GM18499 (cell line): ENCODE measurements around the gene COP1.
"Not testable (repeated sequence)": the region's sequence is repeated elsewhere in the genome, so short reads cannot be mapped to it uniquely, and the experiment has no call there.

Source experiments
- ATAC-seq: cut with Tn5 transposase; IDR thresholded peaks from one replicate; pipeline ENCODE4 v1.9.1; 2021; ENCODE audit warnings: moderate number of reproducible peaks; ENCODE audit not compliant: insufficient read depth, unreplicated experiment

Gene COP1

DNA sequence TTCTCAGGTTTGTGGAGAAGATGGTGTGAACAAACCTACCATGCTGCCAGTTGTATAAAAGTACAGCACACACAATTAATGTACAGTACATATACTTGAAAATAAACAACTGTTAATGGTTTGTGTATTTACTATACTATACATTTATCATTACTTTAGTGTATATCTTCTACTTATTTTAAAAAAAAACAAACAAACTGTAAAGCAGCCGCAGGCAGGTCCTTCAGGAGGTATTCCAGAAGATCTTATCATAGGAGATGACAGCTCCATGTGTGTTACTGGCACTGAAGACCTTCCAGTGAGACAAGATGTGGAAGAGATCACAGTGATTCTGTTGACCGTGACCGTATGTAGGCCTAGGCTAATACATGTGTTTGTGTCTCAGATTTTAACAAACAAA, 155.7 kb downstream of the COP1 start:
- no peak for ATAC-seq

- ATAC-seq, result no peak
Observed at GRCh38 chr1:176049582-176049981, 157.5 kb downstream of the COP1 start.

DNA sequence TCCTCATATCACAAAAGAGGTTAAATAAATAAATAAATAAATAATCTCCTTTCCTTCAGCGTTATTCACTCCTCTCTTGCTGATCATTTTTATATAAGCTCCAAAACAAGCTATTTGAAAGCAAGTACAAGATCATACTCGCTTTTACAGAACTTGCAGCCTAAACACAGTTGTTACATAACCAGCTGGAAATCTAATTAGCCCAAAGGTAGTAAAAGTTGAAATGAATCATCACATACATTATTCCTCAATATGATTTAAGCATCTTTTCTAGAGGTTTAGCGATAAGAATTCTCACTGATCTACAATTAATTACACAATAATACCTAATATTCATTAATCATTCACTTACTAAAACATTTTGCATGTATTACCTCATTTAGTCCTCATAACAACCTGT, 160.2 kb downstream of the COP1 start:
- ATAC-seq, result no peak

GRCh38 chr1:176043537-176043936, 163.5 kb downstream of the COP1 start:
- no peak for ATAC-seq

DNA sequence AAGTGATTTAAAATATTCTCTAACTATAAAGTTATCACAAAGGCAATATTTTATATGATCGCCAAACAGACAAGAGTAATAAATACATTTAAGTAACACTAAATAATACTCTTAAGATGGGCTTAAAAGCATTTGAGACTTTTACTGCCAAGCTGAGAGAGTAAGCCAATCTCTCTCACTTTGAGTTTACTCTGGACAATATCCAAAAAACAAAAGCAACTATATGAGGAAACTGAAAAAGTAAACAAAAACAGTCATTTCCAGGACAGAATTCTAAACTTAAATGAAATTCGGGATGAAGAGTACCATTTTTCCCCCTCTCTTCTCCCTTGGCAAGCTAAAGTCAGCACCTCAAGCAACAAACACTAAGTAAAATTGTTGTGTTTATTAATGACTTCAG, 173.2 kb downstream of the COP1 start:
- no peak for ATAC-seq

GRCh38 chr1:176033474-176033873, 173.6 kb downstream of the COP1 start:
- ATAC-seq, result no peak

GRCh38 chr1:176032040-176032645, 174.9 kb downstream of the COP1 start:
- ATAC-seq, result no peak

- no peak for ATAC-seq
Observed at GRCh38 chr1:176029609-176030008, 177.5 kb downstream of the COP1 start.

DNA sequence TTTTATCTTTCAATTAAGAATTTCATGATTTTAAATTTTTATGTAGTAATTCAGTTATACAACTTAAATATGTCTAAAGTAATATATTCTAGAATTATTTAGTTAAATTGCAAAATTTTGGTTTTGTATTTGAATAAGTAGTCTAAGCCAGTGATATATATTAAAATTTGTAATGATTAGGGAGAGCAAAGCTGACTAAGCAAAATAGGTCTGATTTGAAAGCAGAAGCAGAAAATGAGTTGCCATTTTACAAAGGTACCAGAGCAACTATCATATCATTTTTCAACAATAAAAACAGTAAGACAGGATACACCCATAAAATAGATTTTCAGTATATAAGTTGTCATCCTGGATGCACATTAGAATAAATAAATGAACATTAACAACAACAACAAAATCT, 177.9 kb downstream of the COP1 start:
- ATAC-seq, result no peak

GRCh38 chr1:176027934-176028333, 179.2 kb downstream of the COP1 start:
- not testable (repeated sequence) for ATAC-seq

GRCh38 chr1:176022574-176022973, 184.5 kb downstream of the COP1 start:
- ATAC-seq, result no peak

DNA sequence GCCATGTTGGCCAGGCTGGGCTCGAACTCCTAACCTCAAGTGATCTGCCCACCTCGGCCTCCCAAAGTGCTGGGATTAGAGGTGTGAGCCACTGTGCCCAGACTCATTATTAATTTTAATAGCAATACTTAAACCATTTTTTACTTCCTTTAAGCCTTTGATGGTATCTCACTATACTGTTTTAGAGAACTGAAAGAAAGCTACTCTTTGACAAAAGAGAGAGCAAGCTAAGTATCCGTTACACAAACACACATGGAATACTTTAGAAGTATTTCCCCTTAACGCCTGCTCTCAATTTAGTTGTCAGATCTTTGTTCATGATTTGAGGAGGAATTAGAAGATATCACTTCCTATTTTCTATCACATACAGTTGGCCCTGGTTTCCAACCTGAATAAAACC, 189.4 kb downstream of the COP1 start:
- no peak for ATAC-seq

DNA sequence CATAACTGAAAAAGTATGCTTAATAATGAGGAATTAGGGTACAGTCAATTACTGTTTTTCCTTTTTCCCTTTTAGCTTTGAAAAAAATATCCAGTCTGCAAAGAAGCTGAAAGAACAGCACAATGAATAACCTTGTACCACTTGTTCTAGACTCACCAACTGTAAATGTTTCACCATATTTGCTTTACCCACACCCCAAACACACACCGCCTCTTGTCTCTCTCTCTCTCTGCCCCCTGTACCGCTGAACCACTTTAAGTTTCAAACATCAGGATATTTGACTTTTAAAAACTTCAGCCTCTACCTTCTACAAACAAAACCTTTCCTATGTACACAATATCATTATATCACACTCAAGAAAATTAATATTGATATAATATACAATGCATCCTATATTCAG, 197.1 kb downstream of the COP1 start:
- ATAC-seq, result no peak

- ATAC-seq, result not testable (repeated sequence)
Observed at GRCh38 chr1:176007756-176008389, 199.2 kb downstream of the COP1 start.

GRCh38 chr1:175994660-175995059, 212.4 kb downstream of the COP1 start:
- ATAC-seq, result not testable (repeated sequence)

DNA sequence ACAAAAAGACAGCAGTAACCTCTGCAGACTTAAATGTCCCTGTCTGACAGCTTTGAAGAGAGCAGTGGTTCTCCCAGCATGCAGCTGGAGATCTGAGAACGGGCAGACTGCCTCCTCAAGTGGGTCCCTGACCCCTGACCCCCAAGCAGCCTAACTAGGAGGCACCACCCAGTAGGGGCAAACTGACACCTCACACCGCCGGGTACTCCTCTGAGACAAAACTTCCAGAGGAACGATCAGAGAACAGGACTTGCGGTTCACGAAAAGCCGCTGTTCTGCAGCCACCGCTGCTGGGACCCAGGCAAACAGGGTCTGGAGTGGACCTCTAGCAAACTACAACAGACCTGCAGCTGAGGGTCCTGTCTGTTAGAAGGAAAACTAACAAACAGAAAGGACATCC, 214.3 kb downstream of the COP1 start:
- ATAC-seq, result not testable (repeated sequence)

DNA sequence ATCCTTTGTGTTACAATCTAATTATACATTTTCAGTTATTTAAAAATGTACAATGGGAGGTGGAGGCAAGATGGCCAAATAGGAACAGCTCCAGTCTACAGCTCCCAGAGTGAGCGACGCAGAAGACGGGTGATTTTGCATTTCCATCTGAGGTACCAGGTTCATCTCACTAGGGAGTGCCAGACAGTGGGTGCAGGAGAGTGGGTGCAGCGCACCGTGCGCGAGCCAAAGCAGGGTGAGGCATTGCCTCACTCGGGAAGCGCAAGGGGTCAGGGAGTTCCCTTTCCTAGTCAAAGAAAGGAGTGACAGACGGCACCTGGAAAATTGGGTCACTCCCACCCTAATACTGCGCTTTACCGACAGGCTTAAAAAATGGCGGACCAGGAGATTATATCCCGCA, 214.9 kb downstream of the COP1 start:
- ATAC-seq, result not testable (repeated sequence)

DNA sequence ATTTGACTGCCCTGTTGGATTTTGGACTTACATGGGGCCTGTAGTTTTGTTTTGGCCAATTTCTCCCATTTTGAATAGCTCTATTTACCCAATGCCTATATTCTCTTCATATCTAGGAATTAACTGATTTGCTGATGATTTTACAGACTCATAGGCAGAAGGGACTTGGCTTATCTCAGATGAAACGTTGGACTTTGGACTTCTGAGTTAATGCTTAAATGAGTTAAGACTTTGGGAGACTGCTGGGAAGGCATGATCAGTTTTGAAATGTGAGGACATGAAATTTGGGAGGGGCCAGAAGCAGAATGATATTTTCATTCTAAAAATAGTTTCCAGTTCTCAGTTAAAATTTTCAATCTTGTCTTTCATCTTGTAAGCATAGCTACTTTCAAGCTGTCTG, 222.3 kb downstream of the COP1 start:
- no peak for ATAC-seq

DNA sequence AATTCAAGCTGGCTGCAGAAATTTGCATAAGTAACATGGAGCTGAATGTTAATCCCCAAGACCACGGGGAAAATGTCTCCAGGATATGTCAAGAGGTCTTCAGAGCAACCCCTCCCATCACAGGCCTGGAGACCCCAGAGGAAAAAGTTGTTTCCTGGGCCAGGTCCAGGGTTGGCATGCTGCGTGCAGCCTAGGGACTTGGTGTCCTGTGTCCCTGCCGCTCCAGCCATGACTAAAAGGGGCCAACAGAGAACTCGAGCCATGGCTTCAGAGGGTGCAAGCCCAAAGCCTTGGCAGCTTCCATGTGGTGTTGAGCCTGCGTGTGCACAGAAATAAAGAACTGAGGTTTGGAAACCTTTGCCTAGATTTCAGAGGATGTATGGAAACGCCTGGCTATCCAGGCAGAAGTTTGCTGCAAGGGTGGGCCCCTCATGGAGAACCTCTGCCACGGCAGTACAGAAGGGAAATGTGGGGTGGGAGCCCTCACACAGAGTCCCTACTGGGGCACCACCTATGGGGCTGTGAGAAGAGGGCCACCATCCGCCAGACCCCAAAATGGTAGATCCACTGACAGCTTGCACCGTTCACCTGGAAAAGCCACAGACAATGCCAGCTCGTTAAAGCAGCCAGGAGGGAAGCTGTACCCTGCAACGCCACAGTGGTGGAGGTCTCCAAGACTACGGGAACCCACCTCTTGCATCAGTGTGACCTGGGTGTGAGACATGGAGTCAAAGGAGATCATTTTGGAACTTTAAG, 222.9 kb downstream of the COP1 start:
- no peak for ATAC-seq

- ATAC-seq, result not testable (repeated sequence)
Observed at GRCh38 chr1:175983363-175983762, 223.7 kb downstream of the COP1 start.

DNA sequence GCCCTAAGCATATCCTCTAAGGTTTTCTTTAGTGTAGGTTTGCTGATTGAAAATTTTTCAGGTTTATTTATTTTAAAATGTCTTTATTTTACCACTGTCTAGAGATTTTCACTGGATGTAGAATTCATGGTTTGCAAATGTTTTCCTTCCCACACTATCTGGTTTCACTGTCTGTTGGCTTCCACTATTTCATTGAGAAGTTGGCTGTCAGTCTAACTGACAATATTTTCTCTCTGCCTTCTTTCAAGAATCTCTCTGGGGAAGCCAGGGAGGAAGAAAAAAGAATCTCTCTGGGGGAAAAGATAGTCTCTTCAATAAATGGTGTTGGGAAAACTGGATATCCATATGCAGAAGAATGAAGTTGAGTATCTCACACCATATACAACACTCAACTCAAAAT, 226.0 kb downstream of the COP1 start:
- ATAC-seq, result no peak

GRCh38 chr1:175978926-175979325, 228.2 kb downstream of the COP1 start:
- ATAC-seq, result no peak
